Transverse colon (tissue), 4 donors: ENCODE results near the gene MTARC2. TPM values are rescaled to one million over a fixed set of nuclear protein-coding genes. Genes with fewer than 3 reads are reported as not detected.

Experiments used
- DNase-seq: peaks from one replicate; pipeline ENCODE4 v3.0.0-alpha.2; 2019
- H3K27ac ChIP-seq, 4 donors: fragments of 200-600 bp; sonication (generic); 2 replicates each; pipeline ENCODE4 v1.5.1; 2016 to 2018; ENCODE audit warnings: inconsistent platforms in 4 of 4
- H3K27me3 ChIP-seq: fragments of 200-600 bp; sonication (generic); 2 replicates; pipeline ENCODE4 v1.5.1; 2017; ENCODE audit warnings: inconsistent platforms
- H3K36me3 ChIP-seq, 4 donors: fragments of 200-600 bp; sonication (generic); 2 replicates each; pipeline ENCODE4 v1.5.1; 2017 to 2019; ENCODE audit warnings: inconsistent platforms in 4 of 4
- H3K4me1 ChIP-seq, 4 donors: fragments of 200-600 bp; sonication (generic); 2 replicates each; pipeline ENCODE4 v1.5.1; 2017 to 2020; ENCODE audit warnings: inconsistent platforms in 4 of 4
- H3K4me3 ChIP-seq, 4 donors: fragments of 200-600 bp; sonication (generic); 1 replicate in 1 of 4; 2 replicates in 3 of 4; pipeline versions ENCODE4 v1.5.1 to v1.6.1; 2017 to 2019; ENCODE audit warnings: inconsistent platforms in 4 of 4
- H3K9me3 ChIP-seq, 2 donors: fragments of 200-600 bp; sonication (generic); 2 replicates each; pipeline ENCODE4 v1.5.1; 2017 to 2019; ENCODE audit warnings: inconsistent platforms in 2 of 2
- EP300 ChIP-seq: sonication (generic); formaldehyde crosslinking; IDR thresholded peaks from one replicate; pipeline ENCODE4 v1.6.1; 2017; ENCODE audit warnings: antibody characterized with exemption, low read depth
- POLR2A ChIP-seq: fragments of 450-650 bp; IDR thresholded peaks from one replicate; pipeline ENCODE4 v1.6.1; 2016; ENCODE audit warnings: antibody characterized with exemption, mild to moderate bottlenecking, moderate library complexity
- POLR2AphosphoS5 ChIP-seq, 3 donors: sonication (generic); formaldehyde crosslinking; IDR thresholded peaks; one replicate each; pipeline ENCODE4 v1.6.1; 2016; ENCODE audit warnings: antibody characterized with exemption in 3 of 3
- WGBS, 2 donors: methylation state at CpG; one replicate each; pipeline ENCODE4 v1.1.5; 2018; ENCODE audit warnings: low coverage in 1 of 2; 5-methylcytosine and 5-hydroxymethylcytosine counted together
- in situ Hi-C, 4 donors: fragments of 200-750 bp; cut with MboI; loops; one replicate each; pipeline versions ENCODE4 v1.15.0 to v1.15.1; 2017; ENCODE audit warnings: low sequenced_read_pairs in 3 of 4, low pct_ligation_motif_present in 1 of 4, low pct_unique_long_range_greater_than_20kb in 1 of 4
- intact Hi-C: fragments of 100-400 bp; cut with DNase I; formaldehyde crosslinking; loops from one replicate; pipeline ENCODE4 v1.15.1; 2023; ENCODE audit warnings: low total_unique reads
- total RNA-seq, 4 donors: library from RNA; depleted of rRNA; stranded (reverse); fragments of >200 nt; gene quantifications; one replicate each; pipeline ENCODE4 v1.1.0, GENCODE V29; 2016
- TF ChIP-seq, protein P1 (sequence below), 5 experiments: fragments of 200-600 bp in 3 of 5; fragments of 450-650 bp in 2 of 5; sonication (generic) in 3 of 5; IDR thresholded peaks; 1 replicate in 2 of 5; 2 replicates in 3 of 5; pipeline ENCODE4 v1.5.1; 2016 to 2017; ENCODE audit warnings: antibody characterized with exemption in 5 of 5, inconsistent platforms in 3 of 5, mild to moderate bottlenecking in 2 of 5, moderate library complexity in 1 of 5

MTARC2 gene
- total RNA-seq, 4 donors from 2014 or later = 28.4 to 199 (median 41.7) TPM

DNA sequence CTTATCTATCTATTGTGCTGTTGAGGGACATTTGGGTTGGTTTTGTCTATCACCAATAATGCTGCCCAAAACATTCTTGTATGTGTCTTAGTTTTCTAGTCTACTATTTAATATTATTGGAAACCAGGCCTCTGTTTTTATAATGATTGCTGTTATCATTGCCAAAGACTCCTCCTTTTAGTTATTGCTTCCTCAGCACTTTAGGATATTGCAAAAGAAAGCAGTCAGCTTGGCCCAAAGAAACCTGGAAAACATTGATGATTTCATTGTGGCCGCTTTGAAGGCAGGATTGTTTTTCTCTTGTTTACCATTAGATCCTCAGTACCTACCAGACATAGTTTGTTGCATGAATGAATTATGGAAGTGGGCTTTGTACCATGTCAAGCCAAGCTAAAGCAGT lies 20.6 kb upstream of the MTARC2 start:
- no peak for DNase-seq
- Histone ChIP-seq H3K27me3 (no peaks in the 10 kb centered on the region), H3K27ac (no peak overlapping the region), H3K36me3 (no peaks in the 10 kb centered on the region), H3K4me3 (no peak overlapping the region), H3K4me1 (peaks cover 0 to 4% (median 1%) of the 10 kb centered on the region in 4 donors), H3K9me3 (no peaks in the 10 kb centered on the region)
- intact Hi-C loops = loop anchor here (5.0 kb wide), 1 partner anchor 35 kb away; the partner anchor contains the start of gene C1orf115
- WGBS, 2 donors = 91 to 100% methylated on average over 1 of the region's 1 CpG
- in situ Hi-C loops = no loop called here
- TF ChIP-seq POLR2A (no peak), POLR2AphosphoS5 (IDR thresholded peaks at IDR 0.05) (no peak), EP300 (no peak)
- TF ChIP-seq, protein P1, sequence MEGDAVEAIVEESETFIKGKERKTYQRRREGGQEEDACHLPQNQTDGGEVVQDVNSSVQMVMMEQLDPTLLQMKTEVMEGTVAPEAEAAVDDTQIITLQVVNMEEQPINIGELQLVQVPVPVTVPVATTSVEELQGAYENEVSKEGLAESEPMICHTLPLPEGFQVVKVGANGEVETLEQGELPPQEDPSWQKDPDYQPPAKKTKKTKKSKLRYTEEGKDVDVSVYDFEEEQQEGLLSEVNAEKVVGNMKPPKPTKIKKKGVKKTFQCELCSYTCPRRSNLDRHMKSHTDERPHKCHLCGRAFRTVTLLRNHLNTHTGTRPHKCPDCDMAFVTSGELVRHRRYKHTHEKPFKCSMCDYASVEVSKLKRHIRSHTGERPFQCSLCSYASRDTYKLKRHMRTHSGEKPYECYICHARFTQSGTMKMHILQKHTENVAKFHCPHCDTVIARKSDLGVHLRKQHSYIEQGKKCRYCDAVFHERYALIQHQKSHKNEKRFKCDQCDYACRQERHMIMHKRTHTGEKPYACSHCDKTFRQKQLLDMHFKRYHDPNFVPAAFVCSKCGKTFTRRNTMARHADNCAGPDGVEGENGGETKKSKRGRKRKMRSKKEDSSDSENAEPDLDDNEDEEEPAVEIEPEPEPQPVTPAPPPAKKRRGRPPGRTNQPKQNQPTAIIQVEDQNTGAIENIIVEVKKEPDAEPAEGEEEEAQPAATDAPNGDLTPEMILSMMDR (IDR thresholded peaks at IDR 0.05) = no peak

DNA sequence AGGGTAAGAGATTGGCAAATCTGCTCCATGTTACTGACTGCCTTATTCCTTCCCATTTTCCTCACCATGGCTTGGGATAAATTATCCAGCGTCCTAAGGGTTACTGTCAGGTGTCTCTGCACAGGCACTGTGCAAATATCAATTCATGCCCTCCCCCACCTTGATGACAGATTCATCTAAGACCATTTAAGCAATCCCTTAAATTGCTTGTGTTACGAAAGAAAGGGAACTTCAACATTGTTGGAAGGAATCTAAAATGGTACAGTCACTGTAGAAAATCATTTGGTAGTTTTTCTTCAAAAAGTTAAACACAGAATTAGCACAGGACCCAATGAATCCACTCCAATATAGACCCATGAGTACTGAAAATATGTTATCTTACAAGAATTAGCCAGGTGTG lies 17.6 kb upstream of the MTARC2 start:
- Histone ChIP-seq H3K27me3 (no peaks in the 10 kb centered on the region), H3K27ac (no peak overlapping the region), H3K4me3 (no peak overlapping the region), H3K4me1 (peaks cover 0 to 28% (median 17%) of the 10 kb centered on the region in 4 donors), H3K36me3 (no peaks in the 10 kb centered on the region), H3K9me3 (no peaks in the 10 kb centered on the region)
- no peak for DNase-seq
- in situ Hi-C loops = loop anchor here in 1 of 4 donors (10.0 kb wide), 1 partner anchor 46 kb away; no protein-coding TSS in a partner anchor
- TF ChIP-seq EP300 = no peak
- TF ChIP-seq POLR2AphosphoS5 (IDR thresholded peaks at IDR 0.05) = no peak
- TF ChIP-seq, protein P1 (IDR thresholded peaks at IDR 0.05) = no peak
- no peak for TF ChIP-seq POLR2A
- intact Hi-C loops = no loop called here
- 81 to 87% methylated on average over 2 of the region's 2 CpGs for WGBS, 2 donors

DNA sequence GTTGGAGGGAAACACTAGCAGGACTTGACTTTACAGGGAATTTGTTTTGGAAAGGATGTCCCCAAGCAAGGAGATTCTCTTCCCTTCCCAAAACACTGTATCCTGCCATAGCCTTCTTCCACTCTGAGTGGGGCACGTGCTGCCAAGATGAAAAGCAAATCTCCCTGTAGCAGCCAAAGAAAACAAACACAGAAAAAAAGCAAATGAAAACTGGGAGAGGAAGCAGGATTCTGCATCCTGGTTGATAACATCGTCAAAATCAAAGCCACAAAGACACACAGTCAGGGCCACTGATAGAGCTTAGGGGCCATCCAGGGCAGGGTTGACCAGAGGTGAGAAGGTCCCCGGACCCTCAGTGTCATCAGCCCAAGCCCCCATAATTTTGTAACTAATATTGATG lies 16.0 kb upstream of the MTARC2 start:
- intact Hi-C loops = no loop called here
- Histone ChIP-seq H3K9me3 (no peaks in the 10 kb centered on the region), H3K36me3 (no peaks in the 10 kb centered on the region), H3K27me3 (no peaks in the 10 kb centered on the region), H3K27ac (peak overlapping the region in 3 of 4 donors; percentile 45 to 72 (median 62)), H3K4me1 (peaks cover 0 to 28% (median 17%) of the 10 kb centered on the region in 4 donors), H3K4me3 (no peak overlapping the region)
- in situ Hi-C loops = loop anchor here in 1 of 4 donors (10.0 kb wide), 1 partner anchor 47 kb away; no protein-coding TSS in a partner anchor
- 63 to 81% methylated on average over 2 to 3 of the region's 3 CpGs for WGBS, 2 donors
- TF ChIP-seq POLR2A (no peak), POLR2AphosphoS5 (IDR thresholded peaks at IDR 0.05) (no peak), EP300 (no peak)
- TF ChIP-seq, protein P1 (IDR thresholded peaks at IDR 0.05) = no peak
- DNase-seq = no peak

DNA sequence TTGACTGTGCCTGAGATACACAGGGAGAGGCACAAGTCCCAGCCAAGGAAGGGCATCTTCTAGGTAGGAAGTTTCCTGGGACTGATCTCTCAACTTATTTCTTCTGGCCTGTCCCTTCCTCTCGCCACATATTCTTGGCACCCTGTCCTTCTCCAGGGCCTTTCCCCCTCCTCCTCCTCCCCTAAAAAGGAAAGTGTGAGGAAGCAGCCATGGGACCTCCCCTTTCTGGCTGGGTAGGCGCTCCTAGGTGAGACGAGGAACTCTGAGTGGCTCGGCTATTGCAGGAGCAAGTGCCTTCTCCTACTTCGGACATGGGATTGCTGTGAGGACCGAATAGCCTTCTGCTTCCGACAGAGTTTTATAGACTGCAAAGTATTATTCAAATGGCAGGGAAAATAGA lies 15.5 kb upstream of the MTARC2 start:
- Histone ChIP-seq H3K4me1 (peaks cover 0 to 28% (median 17%) of the 10 kb centered on the region in 4 donors), H3K27ac (peak overlapping the region; percentile 26 to 72 (median 54)), H3K27me3 (no peaks in the 10 kb centered on the region), H3K36me3 (no peaks in the 10 kb centered on the region), H3K9me3 (no peaks in the 10 kb centered on the region), H3K4me3 (peak overlapping the region in 1 of 4 donors; percentile 29)
- DNase-seq = no peak
- no peak for TF ChIP-seq POLR2AphosphoS5 (IDR thresholded peaks at IDR 0.05)
- TF ChIP-seq POLR2A = no peak
- TF ChIP-seq, protein P1 (IDR thresholded peaks at IDR 0.05) = no peak
- no peak for TF ChIP-seq EP300
- intact Hi-C loops (no loop called here), in situ Hi-C loops (loop anchor here in 1 of 4 donors (10.0 kb wide), 1 partner anchor 48 kb away; no protein-coding TSS in a partner anchor)
- WGBS, 2 donors = 66 to 74% methylated on average over 7 of the region's 7 CpGs
